DMS153 treated with DMSO at 0.1 percent for 48 hours (cell line): ENCODE measurements around the gene BAAT.

Experiments
- DNase-seq: peaks from one replicate; lab custom pipeline; 2025; ENCODE audit not compliant: unreplicated experiment; lab: John Stamatoyannopoulos, UW

Gene BAAT

GRCh38 chr9:101324245-101324804 lies 60.5 kb downstream of the BAAT start:
- DNase-seq: no peak

- no peak for DNase-seq
Observed at GRCh38 chr9:101323129-101323528, 61.7 kb downstream of the BAAT start.

- DNase-seq: no peak
Observed at GRCh38 chr9:101317735-101318134, 67.1 kb downstream of the BAAT start.

- DNase-seq: no peak
Observed at GRCh38 chr9:101315112-101315450, 69.7 kb downstream of the BAAT start.

GRCh38 chr9:101312661-101313060 lies 72.1 kb downstream of the BAAT start:
- DNase-seq: no peak

GRCh38 chr9:101311758-101312420 lies 72.9 kb downstream of the BAAT start:
- DNase-seq: peak; percentile 70

GRCh38 chr9:101311191-101311590 lies 73.6 kb downstream of the BAAT start:
- no peak for DNase-seq
